Transverse colon (tissue), 4 donors: Measurements from ENCODE around the gene USP14. TPM values are rescaled to one million over a fixed set of nuclear protein-coding genes. Genes with fewer than 3 reads are reported as not detected.
"Not testable (repeated sequence)": the region's sequence is repeated elsewhere in the genome, so short reads cannot be mapped to it uniquely, and the experiment has no call there.

Experiments used
- DNase-seq: peaks from one replicate; pipeline ENCODE4 v3.0.0-alpha.2; 2019
- H3K27ac ChIP-seq, 4 donors: fragments of 200-600 bp; sonication (generic); 2 replicates each; pipeline ENCODE4 v1.5.1; 2016 to 2018; ENCODE audit warnings: inconsistent platforms in 4 of 4
- H3K27me3 ChIP-seq: fragments of 200-600 bp; sonication (generic); 2 replicates; pipeline ENCODE4 v1.5.1; 2017; ENCODE audit warnings: inconsistent platforms
- H3K36me3 ChIP-seq, 4 donors: fragments of 200-600 bp; sonication (generic); 2 replicates each; pipeline ENCODE4 v1.5.1; 2017 to 2019; ENCODE audit warnings: inconsistent platforms in 4 of 4
- H3K4me1 ChIP-seq, 4 donors: fragments of 200-600 bp; sonication (generic); 2 replicates each; pipeline ENCODE4 v1.5.1; 2017 to 2020; ENCODE audit warnings: inconsistent platforms in 4 of 4
- H3K4me3 ChIP-seq, 4 donors: fragments of 200-600 bp; sonication (generic); 1 replicate in 1 of 4; 2 replicates in 3 of 4; pipeline versions ENCODE4 v1.5.1 to v1.6.1; 2017 to 2019; ENCODE audit warnings: inconsistent platforms in 4 of 4
- H3K9me3 ChIP-seq, 2 donors: fragments of 200-600 bp; sonication (generic); 2 replicates each; pipeline ENCODE4 v1.5.1; 2017 to 2019; ENCODE audit warnings: inconsistent platforms in 2 of 2
- EP300 ChIP-seq: sonication (generic); formaldehyde crosslinking; IDR thresholded peaks from one replicate; pipeline ENCODE4 v1.6.1; 2017; ENCODE audit warnings: antibody characterized with exemption, low read depth
- POLR2A ChIP-seq: fragments of 450-650 bp; IDR thresholded peaks from one replicate; pipeline ENCODE4 v1.6.1; 2016; ENCODE audit warnings: antibody characterized with exemption, mild to moderate bottlenecking, moderate library complexity
- POLR2AphosphoS5 ChIP-seq, 3 donors: sonication (generic); formaldehyde crosslinking; IDR thresholded peaks; one replicate each; pipeline ENCODE4 v1.6.1; 2016; ENCODE audit warnings: antibody characterized with exemption in 3 of 3
- WGBS, 2 donors: methylation state at CpG; one replicate each; pipeline ENCODE4 v1.1.5; 2018; ENCODE audit warnings: low coverage in 1 of 2; 5-methylcytosine and 5-hydroxymethylcytosine counted together
- in situ Hi-C, 4 donors: fragments of 200-750 bp; cut with MboI; loops; one replicate each; pipeline versions ENCODE4 v1.15.0 to v1.15.1; 2017; ENCODE audit warnings: low sequenced_read_pairs in 3 of 4, low pct_ligation_motif_present in 1 of 4, low pct_unique_long_range_greater_than_20kb in 1 of 4
- intact Hi-C: fragments of 100-400 bp; cut with DNase I; formaldehyde crosslinking; loops from one replicate; pipeline ENCODE4 v1.15.1; 2023; ENCODE audit warnings: low total_unique reads
- total RNA-seq, 4 donors: library from RNA; depleted of rRNA; stranded (reverse); fragments of >200 nt; gene quantifications; one replicate each; pipeline ENCODE4 v1.1.0, GENCODE V29; 2016
- TF ChIP-seq, protein P1 (sequence below), 5 experiments: fragments of 200-600 bp in 3 of 5; fragments of 450-650 bp in 2 of 5; sonication (generic) in 3 of 5; IDR thresholded peaks; 1 replicate in 2 of 5; 2 replicates in 3 of 5; pipeline ENCODE4 v1.5.1; 2016 to 2017; ENCODE audit warnings: antibody characterized with exemption in 5 of 5, inconsistent platforms in 3 of 5, mild to moderate bottlenecking in 2 of 5, moderate library complexity in 1 of 5

Gene USP14
- total RNA-seq, 4 donors from 2014 or later = 14.6 to 52.7 (median 21.3) TPM

DNA sequence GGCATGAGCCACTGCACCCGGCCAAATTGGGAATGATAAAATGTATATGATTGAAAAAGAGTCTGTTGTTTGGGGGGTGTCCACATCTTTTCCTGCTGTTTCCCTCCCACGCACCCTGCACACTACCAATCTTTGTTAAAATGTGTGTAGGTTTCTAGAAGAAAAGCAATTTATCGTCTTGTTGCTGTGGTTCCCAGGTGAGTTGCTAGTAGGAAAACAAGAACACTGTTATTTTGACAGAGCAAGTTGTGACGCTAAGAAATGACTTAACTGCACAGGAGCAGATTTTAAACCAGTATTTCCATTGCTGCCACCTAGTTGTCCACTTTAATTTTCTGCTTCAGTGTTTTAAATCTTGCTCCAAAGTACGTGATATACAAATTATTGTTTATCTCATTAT lies 21.0 kb upstream of the USP14 start:
- no peak for TF ChIP-seq EP300
- no peak for TF ChIP-seq POLR2AphosphoS5 (IDR thresholded peaks at IDR 0.05)
- TF ChIP-seq POLR2A = no peak
- TF ChIP-seq, protein P1, sequence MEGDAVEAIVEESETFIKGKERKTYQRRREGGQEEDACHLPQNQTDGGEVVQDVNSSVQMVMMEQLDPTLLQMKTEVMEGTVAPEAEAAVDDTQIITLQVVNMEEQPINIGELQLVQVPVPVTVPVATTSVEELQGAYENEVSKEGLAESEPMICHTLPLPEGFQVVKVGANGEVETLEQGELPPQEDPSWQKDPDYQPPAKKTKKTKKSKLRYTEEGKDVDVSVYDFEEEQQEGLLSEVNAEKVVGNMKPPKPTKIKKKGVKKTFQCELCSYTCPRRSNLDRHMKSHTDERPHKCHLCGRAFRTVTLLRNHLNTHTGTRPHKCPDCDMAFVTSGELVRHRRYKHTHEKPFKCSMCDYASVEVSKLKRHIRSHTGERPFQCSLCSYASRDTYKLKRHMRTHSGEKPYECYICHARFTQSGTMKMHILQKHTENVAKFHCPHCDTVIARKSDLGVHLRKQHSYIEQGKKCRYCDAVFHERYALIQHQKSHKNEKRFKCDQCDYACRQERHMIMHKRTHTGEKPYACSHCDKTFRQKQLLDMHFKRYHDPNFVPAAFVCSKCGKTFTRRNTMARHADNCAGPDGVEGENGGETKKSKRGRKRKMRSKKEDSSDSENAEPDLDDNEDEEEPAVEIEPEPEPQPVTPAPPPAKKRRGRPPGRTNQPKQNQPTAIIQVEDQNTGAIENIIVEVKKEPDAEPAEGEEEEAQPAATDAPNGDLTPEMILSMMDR (IDR thresholded peaks at IDR 0.05) = no peak
- Histone ChIP-seq H3K9me3 (no peaks in the 10 kb centered on the region), H3K4me3 (no peak overlapping the region), H3K36me3 (no peaks in the 10 kb centered on the region), H3K27me3 (no peaks in the 10 kb centered on the region), H3K27ac (no peak overlapping the region), H3K4me1 (no peaks in the 10 kb centered on the region)
- intact Hi-C loops = no loop called here
- no peak for DNase-seq
- in situ Hi-C loops = no loop called here
- 79 to 84% methylated on average over 5 of the region's 5 CpGs for WGBS, 2 donors

DNA sequence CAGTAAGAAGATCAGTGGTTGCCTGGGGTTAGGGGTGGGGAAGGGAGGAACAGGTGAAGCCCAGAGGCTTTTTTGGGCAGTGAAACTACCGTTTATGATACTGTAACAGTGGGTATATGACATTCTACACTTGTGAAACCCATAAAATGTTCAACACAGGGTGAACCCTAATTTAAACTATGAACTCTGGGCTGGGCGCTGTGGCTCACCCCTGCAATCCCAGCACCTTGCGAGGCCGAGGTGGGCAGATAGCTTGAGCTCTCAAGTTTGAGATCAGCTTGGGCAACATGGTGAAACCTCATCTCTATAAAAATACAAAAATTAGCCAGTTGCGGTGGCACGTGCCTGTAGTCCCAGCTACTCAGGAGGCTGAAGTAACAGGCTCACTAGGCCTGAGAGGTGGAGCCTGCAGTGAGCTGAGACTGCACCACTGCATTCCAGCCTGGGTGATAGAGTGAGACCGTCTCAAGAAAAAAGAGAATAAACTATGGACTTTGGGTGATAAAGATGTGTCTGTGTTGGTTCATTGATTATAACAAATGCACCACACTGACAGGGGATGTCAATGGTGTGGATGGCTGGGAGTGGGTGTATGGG lies 17.6 kb upstream of the USP14 start:
- Histone ChIP-seq H3K9me3 (no peaks in the 10 kb centered on the region), H3K27ac (no peak overlapping the region), H3K4me3 (no peak overlapping the region), H3K4me1 (no peaks in the 10 kb centered on the region), H3K27me3 (peaks cover 3% of the 10 kb centered on the region), H3K36me3 (no peaks in the 10 kb centered on the region)
- 75 to 81% methylated on average over 2 to 7 of the region's 7 CpGs for WGBS, 2 donors
- intact Hi-C loops (no loop called here), in situ Hi-C loops (no loop called here)
- TF ChIP-seq POLR2A = no peak
- no peak for TF ChIP-seq EP300
- TF ChIP-seq POLR2AphosphoS5 (IDR thresholded peaks at IDR 0.05) = no peak
- TF ChIP-seq, protein P1 (IDR thresholded peaks at IDR 0.05) = no peak
- no peak for DNase-seq

- not testable (repeated sequence) for H3K9me3 ChIP-seq
These were observed 15.6 kb upstream of the USP14 start for GRCh38 chr18:142624-143296.

GRCh38 chr18:148841-149240 lies 9.5 kb upstream of the USP14 start:
- 77 to 85% methylated on average over 6 of the region's 6 CpGs for WGBS, 2 donors
- TF ChIP-seq EP300 (no peak), POLR2A (no peak), POLR2AphosphoS5 (IDR thresholded peaks at IDR 0.05) (no peak)
- TF ChIP-seq, protein P1 (IDR thresholded peaks at IDR 0.05) = no peak
- Histone ChIP-seq H3K9me3 (no peaks in the 10 kb centered on the region), H3K4me1 (no peaks in the 10 kb centered on the region), H3K27ac (no peak overlapping the region), H3K4me3 (no peak overlapping the region), H3K27me3 (peaks cover 8% of the 10 kb centered on the region), H3K36me3 (no peaks in the 10 kb centered on the region)
- intact Hi-C loops (no loop called here), in situ Hi-C loops (no loop called here)
- no peak for DNase-seq

More at GRCh38 chr18:142624-143296, 15.6 kb upstream of the USP14 start:
- DNase-seq, H3K4me1 ChIP-seq, in situ Hi-C loops, H3K36me3 ChIP-seq, intact Hi-C loops, H3K27me3 ChIP-seq, H3K27ac ChIP-seq, H3K4me3 ChIP-seq: not testable (repeated sequence)
- WGBS, 2 donors = 71 to 81% methylated on average over 6 to 7 of the region's 7 CpGs
